NCI-H1417 (cell line): Measurements from ENCODE around the gene LPIN1.
"Not testable (repeated sequence)": the region's sequence is repeated elsewhere in the genome, so short reads cannot be mapped to it uniquely, and the experiment has no call there.

ENCODE experiments used
- DNase-seq, 3 experiments: peaks; one replicate each; lab custom pipeline; 2025; lab: John Stamatoyannopoulos, UW

The LPIN1 gene

GRCh38 chr2:11743846-11744553, 2.4 kb upstream of the LPIN1 start:
- peak; percentile 87 to 95 (median 92) for DNase-seq

GRCh38 chr2:11744631-11745394, 1.6 kb upstream of the LPIN1 start:
- peak; percentile 49 to 72 (median 62) for DNase-seq

DNA sequence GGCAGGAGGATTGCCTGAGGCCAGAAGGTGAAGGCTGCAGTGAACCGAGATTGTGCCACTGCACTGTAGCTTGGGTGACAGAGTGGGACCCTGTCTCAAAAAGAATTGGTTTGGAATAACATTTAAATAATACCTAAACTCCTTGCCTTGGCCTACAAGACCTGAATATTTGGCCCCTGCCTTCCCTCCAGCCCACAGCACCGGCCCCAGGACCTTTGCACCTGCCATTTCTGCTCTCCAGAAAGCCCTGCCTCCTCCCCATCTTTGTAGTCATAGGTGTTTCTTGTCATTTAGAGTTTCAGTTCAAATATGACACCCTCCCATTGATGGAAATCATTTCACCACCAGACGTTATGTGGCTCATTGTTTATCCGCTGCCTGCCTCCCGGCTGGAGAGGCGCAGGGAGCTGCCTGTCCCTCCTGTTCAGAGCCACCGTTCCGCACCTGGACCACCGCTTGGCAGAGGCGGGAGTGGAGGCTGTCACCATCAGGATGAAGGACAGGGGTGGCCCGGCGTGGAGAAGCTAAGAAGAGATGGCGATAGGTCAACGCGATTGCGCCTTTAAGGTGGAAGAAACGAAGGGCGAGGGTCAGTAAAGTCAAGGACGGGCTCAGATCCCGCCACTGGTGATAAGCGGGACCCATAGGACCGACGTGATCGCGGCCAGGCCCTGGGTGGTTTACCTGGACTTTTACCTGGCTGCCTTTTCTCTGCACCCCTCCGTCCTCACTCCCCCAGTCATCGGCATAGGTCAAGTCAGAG, 638 bp upstream of the LPIN1 start:
- no peak for DNase-seq

- DNase-seq = peak in 2 of 3 experiments; percentile 60 to 78
These were observed 501 bp downstream of the LPIN1 start for GRCh38 chr2:11746807-11747459.

- DNase-seq = no peak
These were observed 1.8 kb downstream of the LPIN1 start for GRCh38 chr2:11748018-11748860.

DNA sequence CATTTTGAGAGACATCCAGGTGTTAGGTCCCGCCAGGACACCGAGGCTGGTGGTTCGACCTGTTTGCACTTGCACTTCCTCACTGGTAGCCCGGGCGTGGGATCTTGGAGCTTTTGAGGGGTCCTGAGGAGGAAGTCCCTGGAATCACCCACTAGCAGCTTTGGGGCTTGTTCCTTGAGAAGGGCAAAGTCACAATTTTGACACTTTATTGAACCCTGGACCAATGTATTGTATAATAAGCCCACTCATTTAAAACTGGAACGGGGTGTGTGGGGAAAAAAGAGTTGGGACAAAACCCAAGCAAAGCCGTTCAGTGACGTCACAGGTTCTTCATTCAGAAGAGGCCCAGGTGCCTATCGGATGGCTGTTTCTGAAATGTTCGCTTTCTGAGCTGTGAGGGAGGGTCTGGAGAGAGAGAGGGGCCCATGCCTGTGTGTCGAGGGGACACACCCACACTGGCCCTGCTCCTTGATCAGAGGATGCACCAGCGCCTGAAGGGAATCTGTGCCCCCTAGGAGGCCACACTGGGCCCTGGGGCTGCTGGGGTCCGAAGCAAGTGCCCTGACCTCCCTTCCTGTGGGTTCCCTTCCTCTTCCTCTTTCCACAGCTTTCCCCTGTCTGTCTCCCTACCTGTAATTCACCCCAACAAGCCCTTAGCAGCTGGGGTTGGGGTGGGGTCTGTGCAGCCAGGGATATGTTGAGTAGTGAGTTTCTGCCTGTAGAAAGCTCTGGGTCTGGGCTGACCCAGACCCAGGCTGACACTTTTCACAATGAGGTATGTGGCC, 2.6 kb downstream of the LPIN1 start:
- DNase-seq = no peak

DNA sequence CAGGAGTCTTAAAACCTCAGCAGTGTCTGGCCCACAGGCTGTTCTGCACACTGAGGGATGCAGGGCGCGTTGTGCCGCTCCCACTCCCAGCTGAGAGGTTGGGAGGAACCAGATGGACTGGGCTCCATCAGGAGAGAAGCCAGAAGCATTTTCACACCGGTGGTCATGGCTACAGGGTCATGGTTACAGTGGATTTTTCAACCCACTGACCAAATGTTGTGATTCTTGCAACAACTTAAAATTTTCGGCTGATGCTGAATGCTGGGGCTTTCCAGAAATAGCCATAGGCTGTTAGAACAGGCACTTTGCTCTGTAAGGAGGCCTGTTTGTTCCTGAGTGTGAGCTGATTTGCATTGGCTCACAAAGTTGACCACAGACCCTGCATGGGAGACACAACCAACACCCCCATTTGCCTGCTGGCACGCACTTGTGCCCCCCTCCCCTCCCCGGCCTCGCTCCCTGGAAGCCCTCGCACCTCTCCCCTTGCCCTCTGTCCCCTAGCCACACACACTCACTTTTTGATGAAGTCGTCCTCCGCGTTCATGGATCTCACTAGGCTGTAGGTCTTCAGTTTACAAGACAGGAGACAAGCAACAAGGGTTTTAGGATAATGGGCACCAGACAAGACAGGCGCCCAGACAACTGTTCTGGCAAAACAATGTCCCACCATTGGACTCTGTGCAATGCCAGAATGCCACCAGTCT, 3.4 kb downstream of the LPIN1 start:
- no peak for DNase-seq

- peak in 1 of 3 experiments; percentile 33 for DNase-seq
These were observed 4.0 kb downstream of the LPIN1 start for GRCh38 chr2:11750422-11750821.

- DNase-seq = no peak
These were observed 4.5 kb downstream of the LPIN1 start for GRCh38 chr2:11750917-11751316.

GRCh38 chr2:11752906-11753305, 6.5 kb downstream of the LPIN1 start:
- DNase-seq = peak in 2 of 3 experiments; percentile 61 to 72

GRCh38 chr2:11753452-11753885, 7.0 kb downstream of the LPIN1 start:
- DNase-seq = peak; percentile 83 to 94 (median 87)

- DNase-seq = peak; percentile 75 to 95 (median 82)
These were observed 7.7 kb downstream of the LPIN1 start for GRCh38 chr2:11753886-11754699.

DNA sequence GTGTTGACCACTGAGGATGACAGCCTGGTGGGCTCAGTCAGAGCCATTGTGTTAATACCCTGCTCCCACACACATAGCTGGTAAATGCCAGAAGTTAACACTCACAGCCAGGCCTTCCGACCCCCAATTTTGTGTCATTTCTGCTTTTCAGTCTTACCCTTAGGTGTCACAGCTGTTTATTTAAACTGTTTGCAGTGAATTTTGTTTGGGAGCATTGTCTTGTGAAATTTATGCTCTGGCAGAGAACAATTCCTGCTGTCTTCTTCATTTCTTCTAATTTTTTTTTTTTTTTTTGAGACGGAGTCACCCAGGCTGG, 8.2 kb downstream of the LPIN1 start:
- no peak for DNase-seq

DNA sequence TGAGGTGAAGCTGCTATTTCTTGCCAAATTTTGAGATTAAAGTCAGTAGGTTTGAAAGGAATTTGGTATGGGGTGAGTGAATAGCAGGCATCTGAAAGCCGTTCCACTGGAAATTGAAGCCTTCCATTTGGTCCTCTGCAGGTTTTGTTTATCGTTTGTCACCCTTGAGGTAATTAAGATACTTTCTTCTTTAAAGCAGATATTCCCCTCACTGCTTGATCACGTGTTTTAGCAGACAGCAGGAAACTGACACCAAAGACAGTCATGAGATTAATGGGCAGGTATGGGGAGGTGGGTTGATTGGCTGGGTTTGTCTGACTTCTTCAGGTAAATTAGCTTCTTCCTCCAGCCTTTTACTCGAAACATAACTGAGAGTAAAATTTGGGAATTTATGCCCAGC, 10.7 kb downstream of the LPIN1 start:
- DNase-seq = peak; percentile 54 to 89 (median 88)

GRCh38 chr2:11758187-11758586, 11.8 kb downstream of the LPIN1 start:
- no peak for DNase-seq

GRCh38 chr2:11758647-11759046, 12.2 kb downstream of the LPIN1 start:
- DNase-seq = no peak

DNA sequence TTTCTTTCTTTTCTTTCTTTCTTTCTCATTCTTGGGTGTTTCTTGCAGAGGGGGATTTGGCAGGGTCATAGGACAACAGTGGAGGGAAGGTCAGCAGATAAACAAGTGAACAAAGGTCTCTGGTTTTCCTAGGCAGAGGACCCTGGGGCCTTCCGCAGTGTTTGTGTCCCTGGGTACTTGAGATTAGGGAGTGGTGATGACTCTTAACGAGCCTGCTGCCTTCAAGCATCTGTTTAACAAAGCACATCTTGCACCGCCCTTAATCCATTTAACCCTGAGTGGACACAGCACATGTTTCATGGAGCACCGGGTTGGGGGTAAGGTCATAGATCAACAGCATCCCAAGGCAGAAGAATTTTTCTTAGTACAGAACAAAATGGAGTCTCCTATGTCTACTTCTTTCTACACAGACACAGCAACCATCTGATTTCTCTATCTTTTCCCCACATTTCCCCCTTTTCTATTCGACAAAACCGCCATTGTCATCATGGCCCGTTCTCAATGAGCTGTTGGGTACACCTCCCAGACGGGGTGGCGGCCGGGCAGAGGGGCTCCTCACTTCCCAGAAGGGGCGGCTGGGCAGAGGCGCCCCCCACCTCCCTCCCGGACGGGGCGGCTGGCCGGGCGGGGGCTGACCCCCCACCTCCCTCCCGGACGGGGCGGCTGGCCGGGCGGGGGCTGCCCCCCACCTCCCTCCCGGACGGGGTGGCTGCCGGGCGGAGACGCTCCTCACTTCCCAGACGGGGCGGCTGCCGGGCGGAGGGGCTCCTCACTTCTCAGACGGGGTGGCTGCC, 12.9 kb downstream of the LPIN1 start:
- DNase-seq = not testable (repeated sequence)

DNA sequence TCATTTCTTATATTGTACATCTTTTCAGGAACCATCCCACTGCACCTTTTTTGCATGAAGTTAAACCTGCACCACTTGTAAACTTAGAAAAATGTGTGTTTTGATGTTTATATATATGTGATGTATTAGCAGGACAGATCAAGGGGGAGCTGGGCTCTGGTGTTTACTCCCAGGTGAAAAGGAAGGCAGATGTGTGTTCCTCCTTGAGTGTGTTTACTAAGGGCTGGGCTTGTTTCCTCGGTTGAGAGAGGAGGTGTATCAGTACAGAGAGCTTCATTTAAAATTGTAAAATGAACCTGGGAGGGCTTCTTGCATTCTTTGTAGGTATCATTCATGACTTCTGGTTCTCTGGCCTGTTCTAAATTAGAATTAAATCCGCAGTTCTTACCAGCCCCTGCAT, 14.8 kb downstream of the LPIN1 start:
- peak in 2 of 3 experiments; percentile 25 to 67 for DNase-seq
